GM19035 (cell line): ENCODE data around the gene BTNL8.
"Not testable (repeated sequence)": the region's sequence is repeated elsewhere in the genome, so short reads cannot be mapped to it uniquely, and the experiment has no call there.

ENCODE experiments used
- ATAC-seq: cut with Tn5 transposase; IDR thresholded peaks from one replicate; pipeline ENCODE4 v1.9.1; 2021; ENCODE audit not compliant: unreplicated experiment

BTNL8 gene

GRCh38 chr5:180874804-180875582, 24.0 kb upstream of the BTNL8 start:
- ATAC-seq = no peak

GRCh38 chr5:180875860-180876426, 23.0 kb upstream of the BTNL8 start:
- ATAC-seq = no peak

GRCh38 chr5:180885845-180886529, 13.0 kb upstream of the BTNL8 start:
- not testable (repeated sequence) for ATAC-seq

- no peak for ATAC-seq
These were observed 9.6 kb upstream of the BTNL8 start for GRCh38 chr5:180889381-180889780.

- ATAC-seq = not testable (repeated sequence)
These were observed 3.6 kb upstream of the BTNL8 start for GRCh38 chr5:180895330-180895729.

GRCh38 chr5:180900178-180900577, 1.2 kb downstream of the BTNL8 start:
- ATAC-seq = no peak

- no peak for ATAC-seq
These were observed 2.5 kb downstream of the BTNL8 start for GRCh38 chr5:180901319-180902009.

- no peak for ATAC-seq
These were observed 9.4 kb downstream of the BTNL8 start for GRCh38 chr5:180908400-180908799.

GRCh38 chr5:180908998-180909731, 10.2 kb downstream of the BTNL8 start:
- no peak for ATAC-seq

- ATAC-seq = no peak
These were observed 10.8 kb downstream of the BTNL8 start for GRCh38 chr5:180909782-180910181.

- no peak for ATAC-seq
These were observed 11.2 kb downstream of the BTNL8 start for GRCh38 chr5:180910182-180910581.

GRCh38 chr5:180910735-180911134, 11.8 kb downstream of the BTNL8 start:
- no peak for ATAC-seq

GRCh38 chr5:180914646-180915045, 15.7 kb downstream of the BTNL8 start:
- ATAC-seq = no peak

- ATAC-seq = no peak
These were observed 17.0 kb downstream of the BTNL8 start for GRCh38 chr5:180915924-180916323.

GRCh38 chr5:180918380-180918779, 19.4 kb downstream of the BTNL8 start:
- no peak for ATAC-seq

GRCh38 chr5:180920710-180921109, 21.8 kb downstream of the BTNL8 start:
- no peak for ATAC-seq

GRCh38 chr5:180922932-180923331, 24.0 kb downstream of the BTNL8 start:
- no peak for ATAC-seq

GRCh38 chr5:180932660-180933059, 33.7 kb downstream of the BTNL8 start:
- ATAC-seq = no peak

- no peak for ATAC-seq
These were observed 36.2 kb downstream of the BTNL8 start for GRCh38 chr5:180935203-180935602.

- ATAC-seq = no peak
These were observed 39.3 kb downstream of the BTNL8 start for GRCh38 chr5:180938294-180938693.
